Liver (tissue), 3 donors: ENCODE results near the gene CD55.

Experiments used
- EGR1 ChIP-seq, 2 donors: IDR thresholded peaks; 2 replicates each; pipeline ENCODE4 v1.6.1; 2016 to 2018; ENCODE audit warnings: antibody characterized with exemption in 2 of 2, low read depth in 2 of 2
- TAF1 ChIP-seq: conservative IDR thresholded peaks from 2 replicates; pipeline ENCODE4 v1.6.1; 2016; ENCODE audit warnings: antibody characterized with exemption, mild to moderate bottlenecking
- TF ChIP-seq, protein P1 (sequence below): IDR thresholded peaks from 2 replicates; pipeline ENCODE4 v1.6.1; 2016; ENCODE audit warnings: antibody characterized with exemption
- TF ChIP-seq, protein P2 (sequence below): fragments of 150-350 bp; IDR thresholded peaks from 2 replicates; pipeline ENCODE4 v1.5.1; 2017; ENCODE audit warnings: improper control_type of control experiment, low read depth, low read length; ENCODE audit not compliant: missing input control
- TF ChIP-seq, protein P3 (sequence below): IDR thresholded peaks from 2 replicates; pipeline ENCODE4 v1.6.1; 2016; ENCODE audit warnings: antibody characterized with exemption, mild to moderate bottlenecking
- donor health status: healthy.
- donor health status: healthy.

GRCh38 chr1:207397525-207397926 lies 76.0 kb downstream of the CD55 start:
- TF ChIP-seq, protein P1, sequence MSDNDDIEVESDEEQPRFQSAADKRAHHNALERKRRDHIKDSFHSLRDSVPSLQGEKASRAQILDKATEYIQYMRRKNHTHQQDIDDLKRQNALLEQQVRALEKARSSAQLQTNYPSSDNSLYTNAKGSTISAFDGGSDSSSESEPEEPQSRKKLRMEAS, result no peak
- TF ChIP-seq, protein P2, sequence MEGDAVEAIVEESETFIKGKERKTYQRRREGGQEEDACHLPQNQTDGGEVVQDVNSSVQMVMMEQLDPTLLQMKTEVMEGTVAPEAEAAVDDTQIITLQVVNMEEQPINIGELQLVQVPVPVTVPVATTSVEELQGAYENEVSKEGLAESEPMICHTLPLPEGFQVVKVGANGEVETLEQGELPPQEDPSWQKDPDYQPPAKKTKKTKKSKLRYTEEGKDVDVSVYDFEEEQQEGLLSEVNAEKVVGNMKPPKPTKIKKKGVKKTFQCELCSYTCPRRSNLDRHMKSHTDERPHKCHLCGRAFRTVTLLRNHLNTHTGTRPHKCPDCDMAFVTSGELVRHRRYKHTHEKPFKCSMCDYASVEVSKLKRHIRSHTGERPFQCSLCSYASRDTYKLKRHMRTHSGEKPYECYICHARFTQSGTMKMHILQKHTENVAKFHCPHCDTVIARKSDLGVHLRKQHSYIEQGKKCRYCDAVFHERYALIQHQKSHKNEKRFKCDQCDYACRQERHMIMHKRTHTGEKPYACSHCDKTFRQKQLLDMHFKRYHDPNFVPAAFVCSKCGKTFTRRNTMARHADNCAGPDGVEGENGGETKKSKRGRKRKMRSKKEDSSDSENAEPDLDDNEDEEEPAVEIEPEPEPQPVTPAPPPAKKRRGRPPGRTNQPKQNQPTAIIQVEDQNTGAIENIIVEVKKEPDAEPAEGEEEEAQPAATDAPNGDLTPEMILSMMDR, result no peak
- TF ChIP-seq EGR1 (IDR thresholded peaks at IDR 0.05; ENCODE audit: low read depth in 2 of 2) (no peak), TAF1 (no peak)
- TF ChIP-seq, protein P3, sequence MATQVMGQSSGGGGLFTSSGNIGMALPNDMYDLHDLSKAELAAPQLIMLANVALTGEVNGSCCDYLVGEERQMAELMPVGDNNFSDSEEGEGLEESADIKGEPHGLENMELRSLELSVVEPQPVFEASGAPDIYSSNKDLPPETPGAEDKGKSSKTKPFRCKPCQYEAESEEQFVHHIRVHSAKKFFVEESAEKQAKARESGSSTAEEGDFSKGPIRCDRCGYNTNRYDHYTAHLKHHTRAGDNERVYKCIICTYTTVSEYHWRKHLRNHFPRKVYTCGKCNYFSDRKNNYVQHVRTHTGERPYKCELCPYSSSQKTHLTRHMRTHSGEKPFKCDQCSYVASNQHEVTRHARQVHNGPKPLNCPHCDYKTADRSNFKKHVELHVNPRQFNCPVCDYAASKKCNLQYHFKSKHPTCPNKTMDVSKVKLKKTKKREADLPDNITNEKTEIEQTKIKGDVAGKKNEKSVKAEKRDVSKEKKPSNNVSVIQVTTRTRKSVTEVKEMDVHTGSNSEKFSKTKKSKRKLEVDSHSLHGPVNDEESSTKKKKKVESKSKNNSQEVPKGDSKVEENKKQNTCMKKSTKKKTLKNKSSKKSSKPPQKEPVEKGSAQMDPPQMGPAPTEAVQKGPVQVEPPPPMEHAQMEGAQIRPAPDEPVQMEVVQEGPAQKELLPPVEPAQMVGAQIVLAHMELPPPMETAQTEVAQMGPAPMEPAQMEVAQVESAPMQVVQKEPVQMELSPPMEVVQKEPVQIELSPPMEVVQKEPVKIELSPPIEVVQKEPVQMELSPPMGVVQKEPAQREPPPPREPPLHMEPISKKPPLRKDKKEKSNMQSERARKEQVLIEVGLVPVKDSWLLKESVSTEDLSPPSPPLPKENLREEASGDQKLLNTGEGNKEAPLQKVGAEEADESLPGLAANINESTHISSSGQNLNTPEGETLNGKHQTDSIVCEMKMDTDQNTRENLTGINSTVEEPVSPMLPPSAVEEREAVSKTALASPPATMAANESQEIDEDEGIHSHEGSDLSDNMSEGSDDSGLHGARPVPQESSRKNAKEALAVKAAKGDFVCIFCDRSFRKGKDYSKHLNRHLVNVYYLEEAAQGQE, result no peak
